HFFc6 (cell line): ENCODE data around the gene PDLIM1. TPM values are rescaled to one million over a fixed set of nuclear protein-coding genes. Genes with fewer than 3 reads are reported as not detected.

ENCODE experiments used
- DNase-seq: peaks from one replicate; pipeline ENCODE4 v3.0.0-alpha.2; 2018
- H3K27ac Mint-ChIP-seq: 2 replicates; pipeline ENCODE4 v1.8.0; 2020; ENCODE audit warnings: mild to moderate bottlenecking, mixed read lengths
- H3K27me3 Mint-ChIP-seq: 2 replicates; pipeline ENCODE4 v1.8.0; 2021; ENCODE audit warnings: mild to moderate bottlenecking, moderate library complexity, mixed read lengths; ENCODE audit not compliant: insufficient read depth
- H3K36me3 Mint-ChIP-seq: 2 replicates; pipeline ENCODE4 v1.8.0; 2021; ENCODE audit warnings: low read depth, mixed read lengths
- H3K4me1 Mint-ChIP-seq: 2 replicates; pipeline ENCODE4 v1.8.0; 2020; ENCODE audit warnings: low read depth, mixed read lengths
- H3K4me3 Mint-ChIP-seq: 2 replicates; pipeline ENCODE4 v1.8.0; 2020; ENCODE audit warnings: mild to moderate bottlenecking, moderate library complexity, mixed read lengths
- H3K9me3 Mint-ChIP-seq: 2 replicates; pipeline ENCODE4 v1.8.0; 2020; ENCODE audit warnings: mild to moderate bottlenecking, mixed read lengths
- total RNA-seq, 6 experiments: library from RNA; stranded (reverse); fragmentation: NEBNext Ultra II Directional; extraction: Animal tissue kit (Norgen Biotek cat#: 25700); gene quantifications; 2 replicates in 1 of 6; 3 replicates in 5 of 6; pipeline ENCODE4 v1.2.3, GENCODE V29; 2021
- TF ChIP-seq, protein P1 (sequence below): fragments of 200-600 bp; sonication (generic); IDR thresholded peaks from 2 replicates; pipeline ENCODE4 v1.5.0; 2021; ENCODE audit warnings: antibody characterized with exemption, mild to moderate bottlenecking

PDLIM1 gene
- total RNA-seq, 6 experiments from 2014 or later, result 131 to 163 (median 154) TPM

- Mint-ChIP-seq H3K27me3 (no peaks in the 10 kb centered on the region; the same call in 1 of the 2 replicates), H3K9me3 (no peaks in the 10 kb centered on the region)
- TF ChIP-seq, protein P1, sequence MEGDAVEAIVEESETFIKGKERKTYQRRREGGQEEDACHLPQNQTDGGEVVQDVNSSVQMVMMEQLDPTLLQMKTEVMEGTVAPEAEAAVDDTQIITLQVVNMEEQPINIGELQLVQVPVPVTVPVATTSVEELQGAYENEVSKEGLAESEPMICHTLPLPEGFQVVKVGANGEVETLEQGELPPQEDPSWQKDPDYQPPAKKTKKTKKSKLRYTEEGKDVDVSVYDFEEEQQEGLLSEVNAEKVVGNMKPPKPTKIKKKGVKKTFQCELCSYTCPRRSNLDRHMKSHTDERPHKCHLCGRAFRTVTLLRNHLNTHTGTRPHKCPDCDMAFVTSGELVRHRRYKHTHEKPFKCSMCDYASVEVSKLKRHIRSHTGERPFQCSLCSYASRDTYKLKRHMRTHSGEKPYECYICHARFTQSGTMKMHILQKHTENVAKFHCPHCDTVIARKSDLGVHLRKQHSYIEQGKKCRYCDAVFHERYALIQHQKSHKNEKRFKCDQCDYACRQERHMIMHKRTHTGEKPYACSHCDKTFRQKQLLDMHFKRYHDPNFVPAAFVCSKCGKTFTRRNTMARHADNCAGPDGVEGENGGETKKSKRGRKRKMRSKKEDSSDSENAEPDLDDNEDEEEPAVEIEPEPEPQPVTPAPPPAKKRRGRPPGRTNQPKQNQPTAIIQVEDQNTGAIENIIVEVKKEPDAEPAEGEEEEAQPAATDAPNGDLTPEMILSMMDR, result no peak
Observed at GRCh38 chr10:95303535-95303934, 12.7 kb upstream of the PDLIM1 start.

GRCh38 chr10:95300022-95300539, 9.3 kb upstream of the PDLIM1 start:
- peaks cover 8% of the 10 kb centered on the region for H3K4me1 Mint-ChIP-seq
- DNase-seq, result no peak
- TF ChIP-seq, protein P1, result no peak
- no peaks in the 10 kb centered on the region for H3K36me3 Mint-ChIP-seq
- H3K27ac Mint-ChIP-seq, result no peak overlapping the region
- H3K9me3 Mint-ChIP-seq, result no peaks in the 10 kb centered on the region
- H3K27me3 Mint-ChIP-seq, result no peaks in the 10 kb centered on the region; the same call in 1 of the 2 replicates
- H3K4me3 Mint-ChIP-seq, result no peak overlapping the region

More at GRCh38 chr10:95303535-95303934, 12.7 kb upstream of the PDLIM1 start:
- no peak for DNase-seq
- H3K4me1 Mint-ChIP-seq, result peaks cover 16% of the 10 kb centered on the region
- H3K27ac Mint-ChIP-seq, result no peak overlapping the region
- no peaks in the 10 kb centered on the region for H3K36me3 Mint-ChIP-seq
- no peak overlapping the region for H3K4me3 Mint-ChIP-seq

DNA sequence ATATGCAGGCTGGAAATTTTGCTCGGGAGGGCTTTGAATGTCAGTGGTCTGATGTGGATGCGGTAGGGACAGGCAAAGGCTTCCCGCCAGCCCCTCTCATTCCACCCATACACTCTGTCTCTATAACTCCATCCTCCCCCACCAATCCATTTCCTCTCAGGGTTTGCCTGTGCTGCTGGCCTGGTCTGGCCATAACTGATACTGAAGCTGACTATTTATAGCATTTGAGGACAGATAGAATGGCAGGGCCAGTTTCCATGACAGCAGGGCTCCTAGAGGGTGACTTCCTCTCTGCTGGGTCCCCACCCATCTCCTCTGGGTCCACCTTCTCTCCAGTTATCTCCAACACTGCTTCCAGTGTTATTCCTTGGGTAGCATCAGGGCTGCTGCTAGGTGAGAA, 6.6 kb upstream of the PDLIM1 start:
- no peaks in the 10 kb centered on the region for H3K36me3 Mint-ChIP-seq
- no peaks in the 10 kb centered on the region for H3K9me3 Mint-ChIP-seq
- no peak for DNase-seq
- H3K27me3 Mint-ChIP-seq, result no peaks in the 10 kb centered on the region; the same call in 1 of the 2 replicates
- no peak overlapping the region for H3K4me3 Mint-ChIP-seq
- peaks cover 15% of the 10 kb centered on the region for H3K4me1 Mint-ChIP-seq
- TF ChIP-seq, protein P1, result no peak
- no peak overlapping the region for H3K27ac Mint-ChIP-seq

- peaks cover 1% of the 10 kb centered on the region; the same call in 1 of the 2 replicates for H3K27me3 Mint-ChIP-seq
Observed at GRCh38 chr10:95296764-95297163, 6.0 kb upstream of the PDLIM1 start.

GRCh38 chr10:95295031-95295755, 4.4 kb upstream of the PDLIM1 start:
- H3K27me3 Mint-ChIP-seq, result peaks cover 1% of the 10 kb centered on the region; the same call in 1 of the 2 replicates
- DNase-seq, result peak; percentile 26
- peak overlapping the region; percentile 78 for H3K4me3 Mint-ChIP-seq
- peak overlapping the region; percentile 48 for H3K27ac Mint-ChIP-seq
- no peaks in the 10 kb centered on the region for H3K36me3 Mint-ChIP-seq
- TF ChIP-seq, protein P1, result no peak
- no peaks in the 10 kb centered on the region for H3K9me3 Mint-ChIP-seq
- peaks cover 23% of the 10 kb centered on the region for H3K4me1 Mint-ChIP-seq

More at GRCh38 chr10:95296764-95297163, 6.0 kb upstream of the PDLIM1 start:
- DNase-seq, result no peak
- Mint-ChIP-seq H3K4me1 (peaks cover 18% of the 10 kb centered on the region), H3K27ac (no peak overlapping the region), H3K9me3 (no peaks in the 10 kb centered on the region), H3K36me3 (no peaks in the 10 kb centered on the region), H3K4me3 (no peak overlapping the region)
- TF ChIP-seq, protein P1, result no peak
